Vagina (tissue), 2 donors: Measurements from ENCODE around the gene GFAP. TPM values are rescaled to one million over a fixed set of nuclear protein-coding genes. Genes with fewer than 3 reads are reported as not detected.
A peak's percentile ranks its signal among the peaks of the same experiment; 100 is the strongest.

Source experiments
- DNase-seq, 2 donors: peaks; one replicate each; pipeline ENCODE4 v3.0.0-alpha.2; 2017; ENCODE audit errors: extremely low spot score in 2 of 2
- H3K27ac ChIP-seq: fragments of 200-600 bp; sonication (generic); one replicate; pipeline ENCODE4 v1.5.1; 2019
- H3K27me3 ChIP-seq: fragments of 200-600 bp; sonication (generic); one replicate; pipeline ENCODE4 v1.5.1; 2019
- H3K36me3 ChIP-seq, 2 donors: fragments of 200-600 bp; sonication (generic); one replicate each; pipeline ENCODE4 v1.5.1; 2017 to 2019
- H3K4me1 ChIP-seq: fragments of 200-600 bp; sonication (generic); one replicate; pipeline ENCODE4 v1.5.1; 2019
- H3K4me3 ChIP-seq, 2 donors: fragments of 200-600 bp; sonication (generic); 1 replicate in 1 of 2; 2 replicates in 1 of 2; pipeline ENCODE4 v1.5.1; 2016 to 2019
- H3K9me3 ChIP-seq: fragments of 200-600 bp; sonication (generic); one replicate; pipeline ENCODE4 v1.5.1; 2019
- POLR2A ChIP-seq, 2 donors: fragments of 450-650 bp; IDR thresholded peaks; one replicate each; pipeline ENCODE4 v1.6.1; 2017; ENCODE audit warnings: antibody characterized with exemption in 2 of 2, mild to moderate bottlenecking in 2 of 2, moderate library complexity in 2 of 2
- POLR2AphosphoS5 ChIP-seq, 2 donors: sonication (generic); formaldehyde crosslinking; IDR thresholded peaks; one replicate each; pipeline ENCODE4 v1.9.0; 2017; ENCODE audit warnings: antibody characterized with exemption in 2 of 2, mild to moderate bottlenecking in 2 of 2, low read depth in 1 of 2; ENCODE audit not compliant: insufficient read depth in 1 of 2
- intact Hi-C: fragments of 100-400 bp; cut with DNase I; formaldehyde crosslinking; loops from one replicate; pipeline ENCODE4 v1.15.1; 2023
- total RNA-seq: library from RNA; depleted of rRNA; stranded (reverse); fragments of >200 nt; gene quantifications from one replicate; pipeline ENCODE4 v1.2.3, GENCODE V29; 2016
- TF ChIP-seq, protein P1 (sequence below), 3 experiments: fragments of 450-650 bp in 2 of 3; fragments of 200-600 bp in 1 of 3; sonication (generic) in 1 of 3; IDR thresholded peaks; one replicate each; pipeline ENCODE4 v1.5.1; 2017 to 2019; ENCODE audit warnings: antibody characterized with exemption in 3 of 3, mild to moderate bottlenecking in 2 of 3, moderate library complexity in 2 of 3

Gene GFAP
- total RNA-seq, 1 donor from 2014 or later = not detected

DNA sequence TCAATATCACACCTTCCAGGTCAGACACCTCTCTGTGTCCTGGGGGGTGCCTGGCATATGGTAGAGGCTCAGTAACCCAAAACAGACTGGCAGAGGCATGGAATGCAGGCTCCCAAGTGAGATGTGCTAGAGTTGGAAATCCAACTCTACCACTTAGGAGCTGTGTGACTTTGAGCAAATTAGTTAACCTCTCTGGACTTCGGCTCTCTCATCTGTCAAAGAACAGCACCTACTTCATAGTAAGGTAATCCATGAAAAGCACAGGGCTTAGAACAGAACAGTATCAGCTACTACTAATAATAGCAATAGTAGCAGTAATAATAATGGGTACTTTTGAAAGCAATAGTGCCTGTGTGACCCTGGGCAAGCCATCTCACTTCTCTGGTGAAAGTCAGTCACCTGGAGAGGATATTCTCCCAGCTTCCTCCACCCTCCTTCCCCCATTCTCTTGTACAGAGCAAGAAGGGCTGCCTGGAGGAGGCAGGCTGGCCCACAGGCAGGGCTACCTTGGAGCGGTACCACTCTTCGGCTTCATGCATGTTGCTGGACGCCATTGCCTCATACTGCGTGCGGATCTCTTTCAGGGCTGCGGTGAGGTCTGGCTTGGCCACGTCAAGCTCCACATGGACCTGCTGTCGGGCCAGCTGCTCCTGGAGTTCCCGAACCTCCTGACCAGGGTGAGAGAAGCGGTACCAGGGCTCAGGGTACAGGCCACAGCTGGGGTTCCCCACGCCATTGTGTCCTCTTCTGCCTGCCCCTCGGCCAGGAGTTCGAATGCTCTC lies 2.3 kb downstream of the GFAP start:
- Histone ChIP-seq H3K27me3 (no peaks in the 10 kb centered on the region), H3K27ac (no peak overlapping the region), H3K36me3 (no peaks in the 10 kb centered on the region), H3K9me3 (no peaks in the 10 kb centered on the region), H3K4me3 (no peak overlapping the region), H3K4me1 (peaks cover 23% of the 10 kb centered on the region)
- intact Hi-C loops = loop anchor here (10.0 kb wide), 1 partner anchor 192 kb away; no protein-coding TSS in a partner anchor
- TF ChIP-seq, protein P1, sequence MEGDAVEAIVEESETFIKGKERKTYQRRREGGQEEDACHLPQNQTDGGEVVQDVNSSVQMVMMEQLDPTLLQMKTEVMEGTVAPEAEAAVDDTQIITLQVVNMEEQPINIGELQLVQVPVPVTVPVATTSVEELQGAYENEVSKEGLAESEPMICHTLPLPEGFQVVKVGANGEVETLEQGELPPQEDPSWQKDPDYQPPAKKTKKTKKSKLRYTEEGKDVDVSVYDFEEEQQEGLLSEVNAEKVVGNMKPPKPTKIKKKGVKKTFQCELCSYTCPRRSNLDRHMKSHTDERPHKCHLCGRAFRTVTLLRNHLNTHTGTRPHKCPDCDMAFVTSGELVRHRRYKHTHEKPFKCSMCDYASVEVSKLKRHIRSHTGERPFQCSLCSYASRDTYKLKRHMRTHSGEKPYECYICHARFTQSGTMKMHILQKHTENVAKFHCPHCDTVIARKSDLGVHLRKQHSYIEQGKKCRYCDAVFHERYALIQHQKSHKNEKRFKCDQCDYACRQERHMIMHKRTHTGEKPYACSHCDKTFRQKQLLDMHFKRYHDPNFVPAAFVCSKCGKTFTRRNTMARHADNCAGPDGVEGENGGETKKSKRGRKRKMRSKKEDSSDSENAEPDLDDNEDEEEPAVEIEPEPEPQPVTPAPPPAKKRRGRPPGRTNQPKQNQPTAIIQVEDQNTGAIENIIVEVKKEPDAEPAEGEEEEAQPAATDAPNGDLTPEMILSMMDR (IDR thresholded peaks at IDR 0.05) = no peak
- TF ChIP-seq POLR2AphosphoS5 (IDR thresholded peaks at IDR 0.05; ENCODE audit: insufficient read depth in 1 of 2, low read depth in 1 of 2) (no peak), POLR2A (IDR thresholded peaks at IDR 0.05) (no peak)
- no peak for DNase-seq

DNA sequence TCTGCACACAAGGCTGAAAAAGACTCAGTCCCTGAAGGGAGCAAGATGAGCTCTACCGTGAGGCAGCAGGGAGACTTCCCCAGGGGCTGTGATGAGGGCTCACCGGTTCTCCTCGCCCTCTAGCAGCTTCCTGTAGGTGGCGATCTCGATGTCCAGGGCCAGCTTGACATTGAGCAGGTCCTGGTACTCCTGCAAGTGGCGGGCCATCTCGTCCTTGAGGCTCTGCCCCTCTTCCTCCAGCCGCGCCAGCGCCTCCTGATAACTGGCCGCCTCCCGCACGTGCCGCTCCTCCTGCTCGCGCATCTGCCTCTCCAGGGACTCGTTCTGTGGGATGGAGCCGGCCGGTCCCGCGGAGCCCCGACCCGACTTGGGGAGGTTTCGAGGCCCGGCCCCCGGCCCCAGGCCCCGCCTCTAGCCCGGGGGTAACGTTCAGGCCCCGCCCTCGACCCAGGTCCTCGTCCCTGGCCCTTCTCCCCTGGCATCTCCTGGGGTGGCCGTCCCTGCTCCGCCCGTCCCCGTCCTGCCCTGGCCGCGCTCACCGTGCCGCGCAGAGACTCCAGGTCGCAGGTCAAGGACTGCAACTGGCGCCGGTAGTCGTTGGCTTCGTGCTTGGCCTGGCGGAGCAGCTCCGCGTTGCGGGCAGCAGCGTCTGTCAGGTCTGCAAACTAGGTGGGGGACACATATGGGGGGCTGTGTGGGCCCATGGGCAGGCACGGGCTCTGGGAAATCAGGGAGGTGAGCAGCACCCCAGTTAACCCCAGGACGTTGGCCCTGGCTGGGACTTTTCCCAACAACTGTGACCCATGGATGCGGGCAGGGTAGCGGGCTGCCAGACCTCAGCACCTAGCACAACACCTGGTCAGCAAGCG lies 3.9 kb downstream of the GFAP start:
- Histone ChIP-seq H3K9me3 (no peaks in the 10 kb centered on the region), H3K27ac (no peak overlapping the region), H3K4me3 (peak overlapping the region; percentile 23 to 33), H3K27me3 (no peaks in the 10 kb centered on the region), H3K36me3 (no peaks in the 10 kb centered on the region), H3K4me1 (peaks cover 11% of the 10 kb centered on the region)
- intact Hi-C loops = loop anchor here (10.0 kb wide), 1 partner anchor 193 kb away; no protein-coding TSS in a partner anchor
- no peak for DNase-seq
- TF ChIP-seq POLR2A (IDR thresholded peaks at IDR 0.05) = no peak
- TF ChIP-seq, protein P1 (IDR thresholded peaks at IDR 0.05) = no peak
- TF ChIP-seq POLR2AphosphoS5 (IDR thresholded peaks at IDR 0.05; ENCODE audit: insufficient read depth in 1 of 2, low read depth in 1 of 2) = no peak

DNA sequence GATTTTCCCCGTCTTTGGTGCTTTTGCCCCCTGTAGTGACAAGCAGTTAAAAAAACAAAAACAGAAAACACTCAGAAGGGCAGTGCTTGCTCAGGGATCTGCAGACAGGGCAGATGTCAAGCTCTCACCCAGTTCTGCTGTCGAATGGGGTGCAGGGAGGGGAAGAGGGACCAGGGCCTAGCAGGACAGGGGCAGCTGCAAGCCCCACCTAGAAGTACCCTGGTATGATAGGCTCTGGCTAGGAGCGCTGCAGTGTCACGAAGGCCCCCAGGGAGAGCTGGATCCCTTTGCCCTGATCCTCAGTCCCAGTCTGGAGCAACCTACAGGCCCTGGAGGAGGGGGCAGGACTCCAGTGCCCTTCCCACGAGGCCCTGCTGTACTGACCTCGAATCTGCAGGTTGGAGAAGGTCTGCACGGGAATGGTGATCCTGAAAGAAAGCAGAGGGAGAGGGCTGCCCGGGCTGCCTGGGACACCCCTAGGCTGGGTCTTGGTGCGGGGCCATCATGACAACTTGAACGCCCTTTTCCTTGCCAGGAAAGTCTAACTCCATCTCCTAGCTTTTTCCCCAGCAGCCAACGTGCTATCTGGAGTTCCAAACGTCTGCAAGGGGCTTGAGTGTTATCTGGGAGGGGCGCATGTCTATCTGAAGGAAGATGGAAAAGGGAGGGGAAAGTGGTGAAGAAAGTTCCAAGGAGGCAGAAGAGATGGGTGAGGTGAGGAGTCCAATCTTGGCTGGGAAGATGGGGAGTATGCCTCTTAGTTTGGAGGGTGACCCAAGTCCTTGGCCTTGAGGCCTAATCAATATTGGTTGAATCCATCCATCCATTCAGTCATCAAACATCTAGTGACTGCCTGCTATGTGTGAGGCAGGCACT lies 4.8 kb downstream of the GFAP start:
- TF ChIP-seq POLR2A (IDR thresholded peaks at IDR 0.05) = no peak
- TF ChIP-seq POLR2AphosphoS5 (IDR thresholded peaks at IDR 0.05; ENCODE audit: insufficient read depth in 1 of 2, low read depth in 1 of 2) = no peak
- TF ChIP-seq, protein P1 (IDR thresholded peaks at IDR 0.05) = no peak
- Histone ChIP-seq H3K4me1 (peaks cover 11% of the 10 kb centered on the region), H3K27ac (no peak overlapping the region), H3K27me3 (no peaks in the 10 kb centered on the region), H3K9me3 (no peaks in the 10 kb centered on the region), H3K36me3 (no peaks in the 10 kb centered on the region), H3K4me3 (peak overlapping the region in 1 of 2 donors; percentile 33)
- DNase-seq = no peak
- intact Hi-C loops = loop anchor here (10.0 kb wide), 1 partner anchor 194 kb away; no protein-coding TSS in a partner anchor

DNA sequence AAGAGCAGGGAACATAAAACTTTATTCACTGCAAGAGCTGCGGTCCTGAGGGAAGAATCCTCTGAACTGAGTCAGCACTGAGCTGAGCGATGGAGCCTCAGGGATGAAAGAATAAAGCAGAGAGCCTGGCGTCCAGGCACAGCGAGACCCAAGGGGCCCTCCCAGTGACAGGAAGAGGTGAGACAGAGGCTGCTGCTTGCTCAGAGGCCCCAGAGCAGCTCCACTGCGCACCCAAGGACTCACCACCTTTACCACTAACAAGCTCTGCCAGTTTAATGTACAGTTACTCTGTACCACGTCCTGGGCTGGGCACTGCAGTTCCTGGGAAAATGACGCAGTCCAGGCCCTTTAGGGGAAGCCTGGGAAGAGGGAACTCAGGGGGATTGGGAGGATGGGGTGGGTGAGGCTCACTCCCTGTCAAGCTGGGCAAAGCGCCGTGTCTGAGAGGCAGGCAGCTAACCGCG lies 5.6 kb downstream of the GFAP start:
- no peaks in the 10 kb centered on the region for H3K36me3 ChIP-seq
- DNase-seq = no peak
- H3K27me3 ChIP-seq = no peaks in the 10 kb centered on the region
- intact Hi-C loops = loop anchor here (5.0 to 10.0 kb wide), 2 partner anchors 195 to 1153 kb away; no protein-coding TSS in a partner anchor
- H3K9me3 ChIP-seq = no peaks in the 10 kb centered on the region
- peaks cover 11% of the 10 kb centered on the region for H3K4me1 ChIP-seq
- TF ChIP-seq POLR2A (IDR thresholded peaks at IDR 0.05) (no peak), POLR2AphosphoS5 (IDR thresholded peaks at IDR 0.05; ENCODE audit: insufficient read depth in 1 of 2, low read depth in 1 of 2) (no peak)
- TF ChIP-seq, protein P1 (IDR thresholded peaks at IDR 0.05) = no peak
- no peak overlapping the region for H3K4me3 ChIP-seq
- no peak overlapping the region for H3K27ac ChIP-seq
